OCI-LY1 (cell line): ENCODE results near the gene ZMYM4.
"Not testable (repeated sequence)": the region's sequence is repeated elsewhere in the genome, so short reads cannot be mapped to it uniquely, and the experiment has no call there.

Source experiments
- H2AFZ ChIP-seq: fragments of 200-600 bp; sonication (generic), shearing (Covaris generic); 2 replicates; pipeline ENCODE4 v1.6.0; 2014; ENCODE audit warnings: antibody characterized with exemption, mild to moderate bottlenecking, low read length
- H3F3A ChIP-seq: fragments of 200-600 bp; sonication (generic), shearing (Covaris generic); 2 replicates; pipeline ENCODE4 v1.6.0; 2014; ENCODE audit warnings: mild to moderate bottlenecking, antibody characterized with exemption, low read length, moderate library complexity; ENCODE audit not compliant: insufficient read depth
- H3K27ac ChIP-seq: fragments of 200-600 bp; sonication (generic); 2 replicates; pipeline ENCODE4 v1.5.1; 2014; ENCODE audit warnings: low read length, mixed run types, mild to moderate bottlenecking, low read depth; ENCODE audit not compliant: poor library complexity, severe bottlenecking
- H3K27me3 ChIP-seq: fragments of 200-600 bp; sonication (generic); 2 replicates; pipeline ENCODE4 v1.6.0; 2014; ENCODE audit warnings: antibody characterized with exemption, mild to moderate bottlenecking, low read length, moderate library complexity; ENCODE audit not compliant: insufficient read depth
- H3K36me3 ChIP-seq: fragments of 200-600 bp; sonication (generic); 2 replicates; pipeline ENCODE4 v1.6.1; 2014; ENCODE audit warnings: mild to moderate bottlenecking, antibody characterized with exemption, low read length, moderate library complexity, mixed read lengths; ENCODE audit not compliant: insufficient read depth
- H3K4me1 ChIP-seq: fragments of 200-600 bp; sonication (generic); 2 replicates; pipeline ENCODE4 v1.5.1; 2014; ENCODE audit warnings: mild to moderate bottlenecking, low read length, moderate library complexity; ENCODE audit not compliant: insufficient read depth, severe bottlenecking
- H3K4me2 ChIP-seq: fragments of 200-600 bp; sonication (generic), shearing (Covaris generic); 2 replicates; pipeline ENCODE4 v1.6.1; 2014; ENCODE audit warnings: low read length
- H3K4me3 ChIP-seq: fragments of 200-600 bp; sonication (generic); 2 replicates; pipeline ENCODE4 v1.5.1; 2014; ENCODE audit warnings: low read length, low read depth, mild to moderate bottlenecking, mixed read lengths; ENCODE audit not compliant: poor library complexity, severe bottlenecking
- H3K79me2 ChIP-seq: fragments of 200-600 bp; shearing (Covaris generic); 2 replicates; pipeline ENCODE4 v1.6.1; 2016; ENCODE audit warnings: mixed run types, low read length, mixed read lengths; ENCODE audit not compliant: insufficient read depth
- H3K9ac ChIP-seq: fragments of 200-600 bp; sonication (generic), shearing (Covaris generic); 2 replicates; pipeline ENCODE4 v1.6.1; 2014; ENCODE audit warnings: mild to moderate bottlenecking, low read length, mixed read lengths
- H3K9me2 ChIP-seq: fragments of 200-600 bp; sonication (generic), shearing (Covaris generic); 2 replicates; pipeline ENCODE4 v1.6.1; 2014; ENCODE audit warnings: low read depth, mild to moderate bottlenecking, low read length, mixed read lengths
- H3K9me3 ChIP-seq: fragments of 200-600 bp; shearing (Covaris generic); 2 replicates; pipeline ENCODE4 v1.6.1; 2014; ENCODE audit warnings: low read length, mixed read lengths
- H4K20me1 ChIP-seq: fragments of 200-600 bp; sonication (generic), shearing (Covaris generic); 2 replicates; pipeline ENCODE4 v1.6.0; 2016; ENCODE audit warnings: mild to moderate bottlenecking, low read length; ENCODE audit not compliant: insufficient read depth
- CTCF ChIP-seq: fragments of 200-600 bp; sonication (generic), shearing (Covaris generic); IDR thresholded peaks from 2 replicates; pipeline ENCODE4 v1.5.1; 2017; ENCODE audit warnings: mild to moderate bottlenecking, antibody characterized with exemption, low read length, moderate library complexity, mixed read lengths
- EZH2 ChIP-seq: fragments of 200-600 bp; sonication (generic), shearing (Covaris generic); IDR thresholded peaks from 2 replicates; pipeline ENCODE4 v1.8.0; 2017; ENCODE audit warnings: borderline replicate concordance, mixed run types, mild to moderate bottlenecking, antibody characterized with exemption, low read length, moderate library complexity, mixed read lengths

Gene ZMYM4

GRCh38 chr1:35231287-35231686, 37.2 kb upstream of the ZMYM4 start:
- H3K9ac ChIP-seq, result no peak overlapping the region
- H3K9me2 ChIP-seq, result no peaks in the 10 kb centered on the region

GRCh38 chr1:35236772-35237171, 31.7 kb upstream of the ZMYM4 start:
- H3K9me2 ChIP-seq, H3K27ac ChIP-seq, H3K79me2 ChIP-seq, H3F3A ChIP-seq, H3K9ac ChIP-seq, H3K36me3 ChIP-seq, H2AFZ ChIP-seq, H3K4me3 ChIP-seq, H4K20me1 ChIP-seq, H3K4me1 ChIP-seq, H3K27me3 ChIP-seq, H3K9me3 ChIP-seq, H3K4me2 ChIP-seq: not testable (repeated sequence)

More at GRCh38 chr1:35231287-35231686, 37.2 kb upstream of the ZMYM4 start:
- Histone ChIP-seq H3K27me3 (peaks cover 4% of the 10 kb centered on the region; the same call in 1 of the 2 replicates), H3K79me2 (no peaks in the 10 kb centered on the region), H3K27ac (no peak overlapping the region), H3K36me3 (no peaks in the 10 kb centered on the region), H3K4me1 (no peaks in the 10 kb centered on the region), H3K4me3 (no peak overlapping the region), H2AFZ (no peak overlapping the region), H3K9me3 (no peaks in the 10 kb centered on the region), H4K20me1 (no peaks in the 10 kb centered on the region), H3K4me2 (no peak overlapping the region), H3F3A (no peaks in the 10 kb centered on the region)
- TF ChIP-seq CTCF, result no peak

GRCh38 chr1:35243691-35244090, 24.8 kb upstream of the ZMYM4 start:
- no peaks in the 10 kb centered on the region for H3K36me3 ChIP-seq
- no peak overlapping the region for H3K27ac ChIP-seq
- H3K9me2 ChIP-seq, result no peaks in the 10 kb centered on the region
- H3K79me2 ChIP-seq, result no peaks in the 10 kb centered on the region
- no peaks in the 10 kb centered on the region for H3K9me3 ChIP-seq
- H3K27me3 ChIP-seq, result no peaks in the 10 kb centered on the region
- H3K4me2 ChIP-seq, result no peak overlapping the region
- no peaks in the 10 kb centered on the region for H4K20me1 ChIP-seq
- no peak overlapping the region for H3K4me3 ChIP-seq
- TF ChIP-seq EZH2, result no peak
- H3F3A ChIP-seq, result no peaks in the 10 kb centered on the region
- no peak overlapping the region for H2AFZ ChIP-seq
- no peaks in the 10 kb centered on the region for H3K4me1 ChIP-seq
- H3K9ac ChIP-seq, result no peak overlapping the region

GRCh38 chr1:35247256-35247655, 21.3 kb upstream of the ZMYM4 start:
- Histone ChIP-seq H3K4me2 (no peak overlapping the region), H3K9me3 (no peaks in the 10 kb centered on the region), H3K36me3 (no peaks in the 10 kb centered on the region), H4K20me1 (no peaks in the 10 kb centered on the region), H3K9ac (no peak overlapping the region), H3K79me2 (no peaks in the 10 kb centered on the region), H3K27ac (no peak overlapping the region), H3K27me3 (no peaks in the 10 kb centered on the region), H2AFZ (no peak overlapping the region), H3K4me1 (no peaks in the 10 kb centered on the region), H3F3A (no peaks in the 10 kb centered on the region), H3K9me2 (no peaks in the 10 kb centered on the region), H3K4me3 (no peak overlapping the region)
- TF ChIP-seq CTCF, result no peak
- TF ChIP-seq EZH2, result no peak
